GM12873 (cell line): Measurements from ENCODE around the gene NRXN2.

Experiments
- TF ChIP-seq, protein P1 (sequence below): IDR thresholded peaks from 2 replicates; pipeline ENCODE4 v1.5.1; 2012; ENCODE audit warnings: low read depth, mild to moderate bottlenecking, moderate library complexity, low read length, control low read depth; ENCODE audit not compliant: insufficient read depth; ENCODE audit errors: missing control alignments

NRXN2 gene

DNA sequence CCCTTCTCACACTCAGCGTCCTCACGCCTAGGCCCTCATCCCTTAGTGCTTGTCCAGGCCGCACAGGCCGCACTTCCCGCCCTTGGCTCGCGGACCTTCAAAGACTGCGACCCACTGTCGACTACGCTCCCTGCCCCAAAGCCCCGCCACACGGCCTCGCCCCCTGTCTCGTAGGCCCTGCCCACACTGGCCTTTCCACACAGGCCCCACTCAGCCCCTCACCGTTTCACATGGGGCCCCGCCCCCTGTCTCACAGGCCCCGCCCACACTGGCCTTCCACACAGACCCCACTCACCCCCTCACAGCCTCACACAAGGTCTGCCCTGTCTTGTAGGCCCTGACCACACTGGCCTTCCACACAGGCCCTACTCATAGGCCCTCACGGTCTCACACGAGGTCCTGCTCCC lies 11.0 kb downstream of the NRXN2 start:
- TF ChIP-seq, protein P1, sequence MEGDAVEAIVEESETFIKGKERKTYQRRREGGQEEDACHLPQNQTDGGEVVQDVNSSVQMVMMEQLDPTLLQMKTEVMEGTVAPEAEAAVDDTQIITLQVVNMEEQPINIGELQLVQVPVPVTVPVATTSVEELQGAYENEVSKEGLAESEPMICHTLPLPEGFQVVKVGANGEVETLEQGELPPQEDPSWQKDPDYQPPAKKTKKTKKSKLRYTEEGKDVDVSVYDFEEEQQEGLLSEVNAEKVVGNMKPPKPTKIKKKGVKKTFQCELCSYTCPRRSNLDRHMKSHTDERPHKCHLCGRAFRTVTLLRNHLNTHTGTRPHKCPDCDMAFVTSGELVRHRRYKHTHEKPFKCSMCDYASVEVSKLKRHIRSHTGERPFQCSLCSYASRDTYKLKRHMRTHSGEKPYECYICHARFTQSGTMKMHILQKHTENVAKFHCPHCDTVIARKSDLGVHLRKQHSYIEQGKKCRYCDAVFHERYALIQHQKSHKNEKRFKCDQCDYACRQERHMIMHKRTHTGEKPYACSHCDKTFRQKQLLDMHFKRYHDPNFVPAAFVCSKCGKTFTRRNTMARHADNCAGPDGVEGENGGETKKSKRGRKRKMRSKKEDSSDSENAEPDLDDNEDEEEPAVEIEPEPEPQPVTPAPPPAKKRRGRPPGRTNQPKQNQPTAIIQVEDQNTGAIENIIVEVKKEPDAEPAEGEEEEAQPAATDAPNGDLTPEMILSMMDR: no peak

- TF ChIP-seq, protein P1: no peak
These were observed 11.7 kb downstream of the NRXN2 start for GRCh38 chr11:64711138-64711955.

DNA sequence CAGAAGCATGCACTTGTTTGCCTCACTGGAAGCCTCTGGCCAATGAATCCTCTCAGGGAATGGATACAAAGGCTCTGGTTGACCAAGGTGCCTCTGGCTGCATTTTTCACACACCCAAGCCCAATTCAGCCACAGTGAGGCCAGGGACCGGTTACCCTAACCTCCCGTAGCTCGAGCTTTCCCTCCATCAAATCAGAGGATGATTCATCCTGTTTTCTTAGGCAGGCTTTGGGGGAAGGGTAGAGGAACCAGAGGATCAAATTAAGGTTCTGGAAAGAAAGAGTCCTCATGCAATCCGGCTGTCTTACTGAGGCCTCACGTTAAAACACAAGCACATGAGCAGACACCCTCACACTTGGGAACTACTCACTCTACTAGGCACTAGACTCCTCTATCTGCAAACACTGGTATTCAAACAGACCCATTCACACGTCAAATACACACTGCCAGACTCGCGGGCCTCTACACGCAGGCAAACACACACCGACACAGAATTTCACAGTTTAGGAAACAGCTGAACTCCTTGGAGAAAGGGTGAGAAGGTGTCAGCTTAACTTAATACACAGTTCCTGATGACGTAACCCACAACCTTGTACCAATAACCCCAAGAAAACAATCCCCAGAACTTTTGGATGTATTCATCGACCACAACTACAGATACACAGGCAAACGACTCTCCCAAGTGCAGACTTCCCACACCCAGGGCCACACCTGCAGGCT lies 12.4 kb downstream of the NRXN2 start:
- TF ChIP-seq, protein P1: no peak

GRCh38 chr11:64705501-64705900 lies 17.5 kb downstream of the NRXN2 start:
- TF ChIP-seq, protein P1: no peak

DNA sequence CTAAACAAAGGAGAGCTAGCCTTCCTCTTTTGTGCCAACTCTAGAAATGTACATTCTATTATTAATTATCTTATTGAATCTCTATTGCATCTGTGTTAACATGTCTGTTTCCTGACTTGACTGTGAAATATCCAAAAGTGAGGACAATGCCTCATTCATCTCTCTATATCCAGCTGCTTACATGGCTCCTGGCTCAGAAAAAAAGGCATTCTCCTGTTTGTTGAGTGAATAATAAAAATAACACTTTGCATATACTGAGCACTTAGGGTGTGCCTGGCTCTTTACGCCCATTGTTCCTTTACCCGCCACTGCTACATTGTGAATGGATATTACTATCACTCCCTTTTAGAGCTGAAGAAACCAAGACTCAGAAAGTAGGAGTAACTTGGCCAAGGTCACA lies 19.9 kb downstream of the NRXN2 start:
- TF ChIP-seq, protein P1: no peak

DNA sequence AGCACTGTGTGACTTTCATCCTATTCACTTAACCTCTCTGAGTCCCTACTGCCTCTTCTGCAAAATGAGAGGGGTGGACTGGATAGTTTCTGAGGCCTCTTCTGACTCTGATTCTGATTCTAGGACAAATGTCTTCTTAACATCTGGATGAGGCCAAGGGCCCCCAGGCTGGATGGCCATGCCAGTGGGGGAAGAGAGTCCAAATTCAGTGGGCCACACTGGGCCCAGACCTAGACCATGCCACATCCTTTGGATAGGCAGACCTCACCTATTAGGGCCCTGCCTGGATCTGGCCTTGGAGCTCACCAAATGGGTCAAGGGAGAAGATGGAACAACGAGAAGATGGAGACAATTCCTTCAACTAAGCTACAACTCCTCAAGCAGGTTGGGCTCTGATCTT lies 24.6 kb downstream of the NRXN2 start:
- TF ChIP-seq, protein P1: no peak

- TF ChIP-seq, protein P1: no peak
These were observed 25.2 kb downstream of the NRXN2 start for GRCh38 chr11:64697663-64698375.
